Measurements from ENCODE around the gene CHKA. TPM values are rescaled to one million over a fixed set of nuclear protein-coding genes. Genes with fewer than 3 reads are reported as not detected.

Gene CHKA
- total and polyA plus RNA-seq, 9 of the 15 experiments (the other 6 are each of a cell fraction or from before 2014, with no cell fraction given) = 3.6 to 37.0 (median 30.2) TPM

- TF ChIP-seq ZBTB26 (CRISPR knock-in tag; IDR thresholded peaks at IDR 0.05) (peak; percentile 47; the same call in 1 of the 2 replicates), CBX3 (IDR thresholded peaks at IDR 0.05; ENCODE audit: borderline replicate concordance in 1 of 2, low read length in 2 of 2) (no peak), NFE2 (IDR thresholded peaks at IDR 0.05; ENCODE audit: low read depth) (no peak), HMGXB4 (CRISPR knock-in tag; IDR thresholded peaks at IDR 0.05) (no peak), SRSF1 (IDR thresholded peaks at IDR 0.05; ENCODE audit: low read depth, low read length) (no peak), RBM22 (IDR thresholded peaks at IDR 0.05; ENCODE audit: low read depth, low read length, poor library complexity, severe bottlenecking) (no peak), TAF15 (IDR thresholded peaks at IDR 0.05; ENCODE audit: low read depth, low read length) (no peak), ETV5 (CRISPR knock-in tag; IDR thresholded peaks at IDR 0.05; ENCODE audit: low read depth) (no peak), CBX1 (IDR thresholded peaks at IDR 0.05; ENCODE audit: low read depth) (no peak), XRCC3 (IDR thresholded peaks at IDR 0.05) (no peak), NR2C1 (IDR thresholded peaks at IDR 0.05) (no peak), NR2C1 (tag; IDR thresholded peaks at IDR 0.05) (peak; percentile 69), SRSF3 (IDR thresholded peaks at IDR 0.05; ENCODE audit: insufficient read depth, low read length) (no peak), TAF1 (IDR thresholded peaks at IDR 0.05; ENCODE audit: control insufficient read depth, extremely low read depth, insufficient read depth, low read length, severe bottlenecking) (no peak), NCOA1 (IDR thresholded peaks at IDR 0.05; ENCODE audit: low read depth) (no peak), ZMIZ1 (IDR thresholded peaks at IDR 0.05; ENCODE audit: low read depth in 2 of 2, low read length in 2 of 2) (no peak), KDM1A (IDR thresholded peaks at IDR 0.05) (no peak), MAFK (IDR thresholded peaks at IDR 0.05; ENCODE audit: low read length) (no peak), ZNF431 (CRISPR knock-in tag; IDR thresholded peaks at IDR 0.05) (no peak), USF1 (CRISPR knock-in tag; IDR thresholded peaks at IDR 0.05) (no peak), PCBP2 (IDR thresholded peaks at IDR 0.05; ENCODE audit: low read depth, low read length, poor library complexity, severe bottlenecking) (no peak)
Observed at GRCh38 chr11:68011051-68011943, 109.9 kb downstream of the CHKA start (continued).
